ENCODE measurements around the gene NXF1. TPM values are rescaled to one million over a fixed set of nuclear protein-coding genes. Genes with fewer than 3 reads are reported as not detected.
A peak's percentile ranks its signal among the peaks of the same experiment; 100 is the strongest.

The NXF1 gene
- total RNA-seq, 1 donor = 31.1 TPM

DNA sequence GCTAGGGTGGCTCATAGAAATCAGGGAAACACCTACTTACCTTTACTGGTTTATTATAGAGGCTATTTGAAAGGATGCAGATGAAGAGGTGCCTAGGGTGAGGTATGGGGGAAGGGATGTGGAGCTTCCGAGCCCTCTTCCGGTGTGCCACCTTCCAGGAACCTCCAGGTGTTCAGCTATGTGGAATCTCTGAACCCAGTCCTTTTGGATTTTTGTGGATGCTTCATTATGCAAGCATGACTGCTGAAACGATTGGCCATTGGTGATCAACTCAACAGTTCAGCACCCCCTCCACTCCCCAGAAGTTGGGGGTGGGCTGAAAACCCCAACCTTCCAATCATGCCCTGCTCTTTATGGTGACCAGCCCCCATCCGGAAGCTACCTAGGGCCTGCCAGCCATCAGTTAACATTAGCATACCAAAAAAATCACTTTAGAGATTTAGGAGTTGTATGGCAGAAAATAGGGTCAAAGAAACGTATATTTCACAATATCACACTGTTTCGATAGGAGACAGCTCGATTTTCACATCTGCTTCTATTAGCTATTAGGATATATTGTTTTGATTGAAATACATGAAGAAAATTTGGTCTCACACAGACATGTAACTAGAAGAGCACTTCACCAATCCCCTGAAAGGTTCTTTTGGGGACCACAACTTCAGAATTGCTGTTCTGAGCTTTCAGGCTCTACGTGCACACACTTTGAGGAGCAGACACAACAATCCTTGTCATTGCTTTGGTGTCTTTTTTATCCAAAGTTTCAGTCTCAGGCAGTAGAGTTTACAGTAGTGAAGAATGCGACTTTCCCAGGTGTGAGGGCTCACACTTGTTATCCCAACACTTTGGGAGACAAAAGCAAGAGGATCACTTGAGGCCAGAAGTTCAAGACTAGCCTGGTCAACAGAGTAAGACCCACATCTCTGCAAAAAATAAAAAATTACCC is 47.1 kb downstream of the NXF1 start:
- Histone ChIP-seq H4K20me1 (ENCODE audit: insufficient read depth, low read length) (no peaks in the 10 kb centered on the region), H3K36me3 (ENCODE audit: insufficient read depth, low read length) (no peaks in the 10 kb centered on the region), H3K4me1 (ENCODE audit: insufficient read depth, low read length) (peaks cover 12% of the 10 kb centered on the region), H3K27me3 (ENCODE audit: insufficient read depth, low read length) (no peaks in the 10 kb centered on the region), H3K4me3 (ENCODE audit: insufficient read depth, low read length) (no peak overlapping the region), H2AFZ (ENCODE audit: low read length) (peak overlapping the region; percentile 52), H3K4me2 (ENCODE audit: insufficient read depth, low read length) (no peak overlapping the region), H3K79me2 (ENCODE audit: insufficient read depth, low read length) (peaks cover 20% of the 10 kb centered on the region), H3K27ac (ENCODE audit: low read depth, low read length) (no peak overlapping the region), H3K9me3 (ENCODE audit: low read depth, low read length) (no peaks in the 10 kb centered on the region)
- DNase-seq (ENCODE audit: insufficient read length, low spot score, missing footprints) = no peak
- TF ChIP-seq, protein P1, sequence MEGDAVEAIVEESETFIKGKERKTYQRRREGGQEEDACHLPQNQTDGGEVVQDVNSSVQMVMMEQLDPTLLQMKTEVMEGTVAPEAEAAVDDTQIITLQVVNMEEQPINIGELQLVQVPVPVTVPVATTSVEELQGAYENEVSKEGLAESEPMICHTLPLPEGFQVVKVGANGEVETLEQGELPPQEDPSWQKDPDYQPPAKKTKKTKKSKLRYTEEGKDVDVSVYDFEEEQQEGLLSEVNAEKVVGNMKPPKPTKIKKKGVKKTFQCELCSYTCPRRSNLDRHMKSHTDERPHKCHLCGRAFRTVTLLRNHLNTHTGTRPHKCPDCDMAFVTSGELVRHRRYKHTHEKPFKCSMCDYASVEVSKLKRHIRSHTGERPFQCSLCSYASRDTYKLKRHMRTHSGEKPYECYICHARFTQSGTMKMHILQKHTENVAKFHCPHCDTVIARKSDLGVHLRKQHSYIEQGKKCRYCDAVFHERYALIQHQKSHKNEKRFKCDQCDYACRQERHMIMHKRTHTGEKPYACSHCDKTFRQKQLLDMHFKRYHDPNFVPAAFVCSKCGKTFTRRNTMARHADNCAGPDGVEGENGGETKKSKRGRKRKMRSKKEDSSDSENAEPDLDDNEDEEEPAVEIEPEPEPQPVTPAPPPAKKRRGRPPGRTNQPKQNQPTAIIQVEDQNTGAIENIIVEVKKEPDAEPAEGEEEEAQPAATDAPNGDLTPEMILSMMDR (IDR thresholded peaks at IDR 0.05; ENCODE audit: extremely low read depth, low read depth, low read length) = no peak

DNA sequence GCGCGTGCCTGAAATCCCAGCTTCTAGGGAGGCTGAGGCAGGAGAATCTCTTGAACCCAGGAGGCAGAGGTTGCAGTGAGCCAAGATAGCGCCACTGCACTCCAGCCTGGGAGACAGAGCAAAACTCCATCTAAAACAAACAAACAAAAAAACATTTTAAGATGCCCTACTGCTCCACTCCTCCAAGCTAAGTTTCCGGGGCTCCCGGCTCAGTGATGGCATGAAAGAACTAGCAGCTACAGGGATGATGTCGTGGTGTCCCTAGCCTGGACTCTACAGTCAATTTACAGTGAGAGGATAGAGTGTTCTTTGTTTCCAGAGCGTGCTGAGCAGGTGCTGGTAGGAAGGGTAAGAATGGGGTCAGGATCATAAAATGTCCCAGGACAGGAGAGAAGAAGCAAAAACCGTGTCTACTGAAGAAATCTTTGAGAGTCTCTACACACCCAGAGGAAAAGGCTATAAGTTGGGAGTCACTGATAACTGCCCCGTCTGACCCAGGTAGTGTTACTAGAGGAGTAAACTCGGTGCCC is 50.1 kb downstream of the NXF1 start:
- Histone ChIP-seq H2AFZ (ENCODE audit: low read length) (no peak overlapping the region), H3K4me3 (ENCODE audit: insufficient read depth, low read length) (no peak overlapping the region), H3K9me3 (ENCODE audit: low read depth, low read length) (no peaks in the 10 kb centered on the region), H4K20me1 (ENCODE audit: insufficient read depth, low read length) (no peaks in the 10 kb centered on the region), H3K36me3 (ENCODE audit: insufficient read depth, low read length) (peaks cover 8% of the 10 kb centered on the region), H3K79me2 (ENCODE audit: insufficient read depth, low read length) (peaks cover 22% of the 10 kb centered on the region), H3K4me1 (ENCODE audit: insufficient read depth, low read length) (peaks cover 3% of the 10 kb centered on the region), H3K27ac (ENCODE audit: low read depth, low read length) (no peak overlapping the region), H3K4me2 (ENCODE audit: insufficient read depth, low read length) (no peak overlapping the region), H3K27me3 (ENCODE audit: insufficient read depth, low read length) (no peaks in the 10 kb centered on the region)
- DNase-seq (ENCODE audit: insufficient read length, low spot score, missing footprints) = no peak
- TF ChIP-seq, protein P1 (IDR thresholded peaks at IDR 0.05; ENCODE audit: extremely low read depth, low read depth, low read length) = no peak

DNA sequence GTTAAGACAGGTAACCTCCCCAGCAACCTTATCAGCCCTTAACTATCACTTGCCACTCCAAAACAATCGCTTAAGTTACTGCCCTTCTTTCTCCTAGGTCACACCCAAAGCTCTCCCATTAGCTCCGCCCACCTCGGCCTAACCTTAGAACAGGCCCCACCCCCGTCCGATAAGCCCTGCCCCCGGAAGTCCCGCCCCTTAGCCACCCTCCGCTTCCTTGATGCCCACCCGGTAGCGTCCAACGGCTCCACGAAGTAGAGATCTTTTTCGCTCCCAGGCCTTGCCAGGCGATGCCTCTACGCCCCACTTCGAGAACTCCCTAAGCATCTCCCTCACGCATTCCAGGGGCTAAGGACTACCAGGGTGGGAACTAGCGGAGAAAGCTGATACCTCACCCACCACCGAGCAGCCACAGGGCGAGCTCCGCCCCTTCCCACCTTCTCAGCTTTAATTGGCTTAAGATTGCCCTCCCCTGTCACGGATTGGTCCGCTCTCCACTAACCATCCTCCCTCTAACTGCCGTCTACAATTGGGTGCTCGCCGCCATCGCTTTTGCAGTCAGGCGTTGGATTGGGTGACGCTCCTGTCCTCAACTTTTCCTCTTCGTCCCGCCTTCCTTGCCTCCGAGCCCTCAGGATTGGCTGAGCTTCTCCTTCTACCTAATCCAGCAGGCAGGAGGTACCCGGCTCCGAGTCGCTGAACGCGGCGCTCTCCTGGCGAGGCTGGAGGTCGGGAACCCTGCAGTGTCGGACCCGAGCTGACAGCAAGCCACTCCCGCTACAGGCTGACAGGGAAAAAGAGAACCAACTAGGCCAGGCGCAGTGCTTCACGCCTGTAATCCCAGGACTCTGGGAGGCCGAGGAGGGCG is 51.3 kb downstream of the NXF1 start, which contains the start of gene ZBTB3:
Gene ZBTB3 (minus strand): TSS at position 425 of the 868 bp plus-strand sequence. CDS start 496 bp downstream, outside the sequence.
- Histone ChIP-seq H3K27ac (ENCODE audit: low read depth, low read length) (peak within 1 kb of the TSS; percentile 90), H3K4me2 (ENCODE audit: insufficient read depth, low read length) (peak within 1 kb of the TSS; percentile 88), H3K9me3 (ENCODE audit: low read depth, low read length) (no peaks in the 10 kb centered on the region), H3K4me1 (ENCODE audit: insufficient read depth, low read length) (peaks cover 3% of the 10 kb centered on the region), H2AFZ (ENCODE audit: low read length) (peak within 1 kb of the TSS; percentile 98), H3K27me3 (ENCODE audit: insufficient read depth, low read length) (no peaks in the 10 kb centered on the region), H4K20me1 (ENCODE audit: insufficient read depth, low read length) (no peaks in the 10 kb centered on the region), H3K36me3 (ENCODE audit: insufficient read depth, low read length) (peaks cover 8% of the 10 kb centered on the region), H3K79me2 (ENCODE audit: insufficient read depth, low read length) (peaks cover 22% of the 10 kb centered on the region), H3K4me3 (ENCODE audit: insufficient read depth, low read length) (peak within 1 kb of the TSS; percentile 89)
- TF ChIP-seq, protein P1 (IDR thresholded peaks at IDR 0.05; ENCODE audit: extremely low read depth, low read depth, low read length) = no peak
- peak; percentile 98 for DNase-seq (ENCODE audit: insufficient read length, low spot score, missing footprints)
